ENCODE measurements around the gene AKR1D1.

Gene AKR1D1

DNA sequence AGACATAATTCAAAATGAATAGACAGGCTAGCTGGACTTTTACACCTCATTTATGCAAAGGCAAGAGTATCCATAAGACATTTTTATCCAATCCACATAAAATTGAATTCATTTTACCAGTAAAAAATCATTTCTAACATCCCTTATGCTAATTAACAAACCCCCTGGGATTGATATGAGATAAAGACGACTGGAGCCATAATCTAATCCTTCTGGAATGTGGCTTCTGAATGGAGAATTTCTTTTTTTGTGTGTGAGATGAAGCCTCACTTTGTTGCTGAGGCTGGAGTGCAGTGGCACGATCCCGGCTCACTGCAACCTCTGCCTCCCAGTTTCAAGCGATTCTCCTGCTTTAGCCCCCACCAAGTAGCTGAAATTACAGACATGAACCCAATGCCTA is 90.4 kb downstream of the AKR1D1 start:
- H3K36me3 ChIP-seq: no peaks in the 10 kb centered on the region
- no peaks in the 10 kb centered on the region for H3K27me3 ChIP-seq (ENCODE audit: insufficient read depth, low read depth, severe bottlenecking)
- no peak overlapping the region for H3K4me3 ChIP-seq (ENCODE audit: low read depth, low read length)
- no peak overlapping the region for H3K27ac ChIP-seq
- peaks cover 11% of the 10 kb centered on the region for H3K9me3 ChIP-seq (ENCODE audit: severe bottlenecking)
- TF ChIP-seq CTCF (IDR thresholded peaks at IDR 0.05; ENCODE audit: low read depth, low read length): no peak
- no peak for DNase-seq

DNA sequence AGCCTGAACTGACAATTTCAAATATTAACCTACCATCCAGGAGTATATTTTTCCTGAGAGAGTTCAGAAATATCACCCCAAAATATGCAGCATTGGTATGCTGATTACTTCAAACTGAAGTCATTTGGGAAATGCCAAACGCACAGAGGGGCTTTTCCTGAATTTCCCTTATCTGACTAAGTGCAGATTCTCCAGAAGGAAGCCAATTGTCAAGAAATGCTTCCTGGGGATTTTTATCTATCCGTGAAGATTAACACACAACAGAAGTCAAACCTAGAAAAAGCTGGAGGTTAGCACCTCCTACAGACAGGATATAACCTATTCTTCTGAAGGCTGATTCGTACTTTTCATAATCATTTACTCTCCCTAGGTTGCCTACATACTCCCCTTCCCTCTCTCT is 91.0 kb downstream of the AKR1D1 start:
- TF ChIP-seq CTCF (IDR thresholded peaks at IDR 0.05; ENCODE audit: low read depth, low read length): no peak
- Histone ChIP-seq H3K36me3 (no peaks in the 10 kb centered on the region), H3K27me3 (ENCODE audit: insufficient read depth, low read depth, severe bottlenecking) (no peaks in the 10 kb centered on the region), H3K9me3 (ENCODE audit: severe bottlenecking) (peaks cover 11% of the 10 kb centered on the region), H3K4me3 (ENCODE audit: low read depth, low read length) (no peak overlapping the region), H3K27ac (no peak overlapping the region)
- no peak for DNase-seq

DNA sequence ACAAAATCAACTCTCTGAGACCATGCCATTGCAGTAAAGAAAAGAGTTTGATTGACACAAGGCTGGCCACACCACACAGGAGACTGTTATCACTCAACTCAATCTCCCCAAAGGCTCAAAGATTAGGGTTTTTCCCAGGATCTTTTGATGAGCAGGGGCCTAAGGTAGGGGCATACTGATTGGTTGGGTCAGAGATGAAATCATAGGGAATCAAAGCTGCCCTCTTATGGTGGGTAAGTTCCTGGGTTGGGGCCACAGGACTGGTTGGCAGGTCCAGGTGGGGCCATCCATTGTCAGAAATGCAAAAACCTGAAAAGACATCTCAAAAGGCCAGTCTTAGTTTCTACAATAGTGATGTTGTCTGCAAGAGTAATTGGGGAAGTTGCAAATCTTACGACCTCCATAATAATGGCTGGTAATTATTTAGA is 91.6 kb downstream of the AKR1D1 start:
- no peak for TF ChIP-seq CTCF (IDR thresholded peaks at IDR 0.05; ENCODE audit: low read depth, low read length)
- Histone ChIP-seq H3K27ac (no peak overlapping the region), H3K36me3 (no peaks in the 10 kb centered on the region), H3K4me3 (ENCODE audit: low read depth, low read length) (no peak overlapping the region), H3K9me3 (ENCODE audit: severe bottlenecking) (peaks cover 13% of the 10 kb centered on the region), H3K27me3 (ENCODE audit: insufficient read depth, low read depth, severe bottlenecking) (no peaks in the 10 kb centered on the region)
- DNase-seq: no peak
